AG20443 (cell line): ENCODE results near the gene PUS1.
"Not testable (repeated sequence)": the region's sequence is repeated elsewhere in the genome, so short reads cannot be mapped to it uniquely, and the experiment has no call there.

Source experiments
- DNase-seq: peaks from one replicate; pipeline ENCODE4 v3.0.0; 2012; ENCODE audit warnings: low spot score, mixed read lengths

PUS1 gene

GRCh38 chr12:131928711-131929580 lies at the start of gene PUS1:
TSS of gene PUS1 (plus strand) at chr12:131929276. CDS start at chr12:131929723, 447 bp downstream.
- DNase-seq = peak; percentile 99

- peak; percentile 29 for DNase-seq
Measured at GRCh38 chr12:131882804-131883520, 46.1 kb upstream of the PUS1 start.

DNA sequence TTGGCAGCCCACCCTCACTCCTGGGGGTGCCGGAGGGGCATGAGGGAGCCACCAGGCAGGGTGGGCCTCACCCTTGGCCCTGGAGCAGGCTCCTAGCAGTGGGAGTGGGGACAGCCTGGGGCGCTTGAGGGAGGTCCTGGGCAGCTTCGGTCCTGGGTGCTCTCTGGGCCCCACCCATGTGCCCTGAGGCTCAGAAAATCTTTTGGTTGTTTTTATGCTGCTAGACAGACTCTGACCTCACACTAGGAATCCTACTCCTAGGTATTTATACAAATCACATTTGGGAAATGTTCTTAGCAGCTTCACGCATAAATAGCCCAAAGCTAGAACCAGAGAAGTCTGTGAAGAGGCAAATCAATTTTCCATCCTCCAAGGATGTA lies 45.6 kb upstream of the PUS1 start:
- DNase-seq = no peak

DNA sequence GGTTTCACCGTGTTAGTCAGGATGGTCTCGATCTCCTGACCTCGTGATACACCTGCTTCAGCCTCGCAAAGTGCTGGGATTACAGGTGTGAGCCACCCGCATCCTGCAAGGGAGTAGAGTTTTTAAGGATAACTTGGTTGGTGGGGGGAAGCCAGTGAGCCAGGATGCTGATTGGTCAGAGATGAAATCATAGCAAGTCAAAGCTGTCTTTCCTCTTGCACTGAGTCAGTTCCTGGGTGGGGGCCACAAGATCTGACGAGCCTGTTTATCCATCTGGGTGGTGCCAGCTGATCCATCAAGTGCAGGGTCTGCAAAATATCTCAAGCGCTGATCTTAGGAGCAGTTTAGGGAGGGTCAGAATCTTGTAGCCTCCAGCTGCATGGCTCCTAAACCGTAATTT lies 44.0 kb upstream of the PUS1 start:
- not testable (repeated sequence) for DNase-seq

DNA sequence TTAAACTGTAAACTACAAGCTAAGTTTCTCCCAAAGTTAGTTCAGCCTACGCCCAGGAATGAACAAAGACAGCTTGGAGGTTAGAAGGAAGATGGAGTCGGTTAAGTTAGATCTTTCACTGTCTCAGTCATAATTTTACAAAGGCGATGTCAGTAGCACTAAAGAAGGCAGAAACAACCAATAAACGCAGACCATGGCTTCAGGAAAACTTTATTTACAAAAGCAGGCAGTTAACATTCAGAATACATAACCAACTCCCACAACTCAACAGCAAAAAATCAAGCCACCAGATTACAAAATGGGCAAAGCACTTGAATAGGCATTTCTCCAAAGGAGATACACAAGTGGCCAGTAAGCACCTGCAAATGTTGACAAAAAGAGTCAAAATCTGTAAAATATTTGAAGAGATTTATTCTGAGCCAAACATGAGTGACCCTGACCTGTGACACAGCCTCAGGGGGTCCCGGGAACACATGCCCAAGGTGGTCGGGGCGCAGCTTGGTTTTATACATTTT lies 43.5 kb upstream of the PUS1 start:
- no peak for DNase-seq

- DNase-seq = not testable (repeated sequence)
Measured at GRCh38 chr12:131891722-131892121, 37.4 kb upstream of the PUS1 start.

DNA sequence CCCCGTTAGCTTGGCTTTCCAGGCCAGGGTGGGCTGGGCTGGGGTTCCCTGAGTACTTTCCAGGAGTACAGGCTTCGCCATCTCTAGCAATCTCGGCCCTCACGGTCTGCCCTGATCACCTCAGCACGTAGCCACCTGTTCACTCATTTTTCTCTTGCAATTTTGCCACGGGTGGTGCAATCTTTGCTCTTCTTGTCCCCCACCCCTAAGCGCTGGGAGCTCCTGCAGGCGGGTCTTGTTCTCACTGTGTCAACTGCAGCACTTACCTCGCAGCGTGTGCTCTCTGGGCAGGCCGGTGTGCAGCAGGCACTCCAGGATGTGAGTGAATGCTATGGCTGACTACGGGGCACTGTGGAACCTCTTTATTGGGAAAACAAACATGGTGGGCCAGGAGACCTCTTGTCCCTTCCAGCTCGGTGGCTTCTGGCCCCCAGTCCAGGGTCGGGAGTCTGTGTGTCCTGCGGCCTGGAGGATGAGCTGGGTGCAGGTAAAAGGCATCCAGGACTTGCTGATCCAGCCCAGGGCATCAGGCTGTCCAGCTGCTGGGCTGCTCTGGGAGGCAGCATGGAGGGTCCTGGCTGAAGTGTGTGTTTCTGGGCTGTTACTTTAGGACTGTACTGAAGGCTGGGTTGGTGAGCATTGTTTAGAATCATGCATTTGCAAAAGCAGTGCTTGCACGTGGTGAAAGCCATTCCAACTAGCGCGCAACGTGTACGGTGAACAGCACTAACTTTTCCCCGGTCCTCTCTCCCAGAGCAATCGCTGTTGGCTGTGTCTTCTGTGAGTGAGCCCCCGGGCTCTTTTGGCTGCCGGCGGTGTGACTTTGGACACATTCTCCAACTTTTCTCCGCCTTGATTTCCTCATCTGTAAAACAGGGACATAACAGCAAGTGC lies 36.1 kb upstream of the PUS1 start:
- peak; percentile 4 for DNase-seq

- no peak for DNase-seq
Measured at GRCh38 chr12:131893605-131894312, 35.3 kb upstream of the PUS1 start.

- peak; percentile 100 for DNase-seq
Measured at GRCh38 chr12:131894313-131894860, 34.7 kb upstream of the PUS1 start, which contains the start of gene ULK1. TSS of gene ULK1 (plus strand) at chr12:131894622. CDS start at chr12:131895002, 380 bp downstream.

DNA sequence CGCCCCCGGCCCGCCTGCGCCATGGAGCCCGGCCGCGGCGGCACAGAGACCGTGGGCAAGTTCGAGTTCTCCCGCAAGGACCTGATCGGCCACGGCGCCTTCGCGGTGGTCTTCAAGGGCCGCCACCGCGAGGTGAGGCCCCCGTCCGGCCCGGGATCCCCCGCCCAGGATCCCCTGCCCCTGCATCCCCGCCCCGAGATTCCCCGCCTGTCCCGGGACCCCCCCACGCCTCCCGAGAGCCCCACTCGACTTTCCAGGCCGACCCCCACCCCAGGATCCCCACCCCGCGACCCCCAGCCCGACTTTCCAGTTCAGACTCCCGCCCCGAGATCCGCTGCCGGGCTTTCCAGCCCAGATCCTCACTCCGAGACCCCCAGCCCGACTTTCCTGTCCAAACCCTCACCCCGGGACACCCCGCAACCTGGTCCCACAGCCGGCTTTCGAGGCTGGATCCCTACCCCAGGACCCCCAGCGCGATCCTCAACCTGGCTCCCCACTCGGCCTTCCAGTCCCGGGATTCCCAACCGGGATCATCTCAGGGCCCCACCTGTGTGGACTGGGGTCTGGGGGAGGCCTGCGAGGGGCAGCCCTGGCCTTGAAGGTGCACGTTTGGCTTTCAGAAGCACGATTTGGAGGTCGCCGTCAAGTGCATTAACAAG lies 34.0 kb upstream of the PUS1 start:
- peak; percentile 7 for DNase-seq

- no peak for DNase-seq
Measured at GRCh38 chr12:131895640-131896079, 33.4 kb upstream of the PUS1 start.

- DNase-seq = peak; percentile 92
Measured at GRCh38 chr12:131896080-131896810, 32.8 kb upstream of the PUS1 start.

DNA sequence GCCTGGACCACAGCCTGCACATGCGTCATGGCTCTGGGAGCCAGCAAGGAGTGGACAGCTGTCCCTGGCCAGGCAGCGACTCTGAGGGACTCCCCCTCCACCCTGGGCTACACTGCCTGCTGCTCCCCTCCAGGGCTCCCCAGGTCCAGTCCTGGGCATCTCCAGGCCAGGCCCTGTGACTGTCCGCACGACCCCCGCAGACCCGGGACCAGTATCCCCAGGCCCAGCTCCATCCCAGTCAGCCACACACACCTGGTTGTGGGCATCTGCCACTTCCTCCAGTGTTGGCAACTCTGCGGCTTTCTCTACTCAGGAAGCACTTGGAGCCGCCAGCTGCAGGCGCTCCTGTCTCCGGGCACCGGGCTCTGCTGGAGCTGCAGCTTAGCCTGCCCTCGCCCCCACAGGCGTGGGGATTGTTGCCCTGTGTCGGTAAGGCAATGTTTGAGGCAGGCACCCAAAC lies 32.2 kb upstream of the PUS1 start:
- DNase-seq = peak; percentile 96

- no peak for DNase-seq
Measured at GRCh38 chr12:131897276-131897675, 31.8 kb upstream of the PUS1 start.

GRCh38 chr12:131897875-131898274 lies 31.2 kb upstream of the PUS1 start:
- no peak for DNase-seq

GRCh38 chr12:131900397-131900796 lies 28.7 kb upstream of the PUS1 start:
- no peak for DNase-seq

DNA sequence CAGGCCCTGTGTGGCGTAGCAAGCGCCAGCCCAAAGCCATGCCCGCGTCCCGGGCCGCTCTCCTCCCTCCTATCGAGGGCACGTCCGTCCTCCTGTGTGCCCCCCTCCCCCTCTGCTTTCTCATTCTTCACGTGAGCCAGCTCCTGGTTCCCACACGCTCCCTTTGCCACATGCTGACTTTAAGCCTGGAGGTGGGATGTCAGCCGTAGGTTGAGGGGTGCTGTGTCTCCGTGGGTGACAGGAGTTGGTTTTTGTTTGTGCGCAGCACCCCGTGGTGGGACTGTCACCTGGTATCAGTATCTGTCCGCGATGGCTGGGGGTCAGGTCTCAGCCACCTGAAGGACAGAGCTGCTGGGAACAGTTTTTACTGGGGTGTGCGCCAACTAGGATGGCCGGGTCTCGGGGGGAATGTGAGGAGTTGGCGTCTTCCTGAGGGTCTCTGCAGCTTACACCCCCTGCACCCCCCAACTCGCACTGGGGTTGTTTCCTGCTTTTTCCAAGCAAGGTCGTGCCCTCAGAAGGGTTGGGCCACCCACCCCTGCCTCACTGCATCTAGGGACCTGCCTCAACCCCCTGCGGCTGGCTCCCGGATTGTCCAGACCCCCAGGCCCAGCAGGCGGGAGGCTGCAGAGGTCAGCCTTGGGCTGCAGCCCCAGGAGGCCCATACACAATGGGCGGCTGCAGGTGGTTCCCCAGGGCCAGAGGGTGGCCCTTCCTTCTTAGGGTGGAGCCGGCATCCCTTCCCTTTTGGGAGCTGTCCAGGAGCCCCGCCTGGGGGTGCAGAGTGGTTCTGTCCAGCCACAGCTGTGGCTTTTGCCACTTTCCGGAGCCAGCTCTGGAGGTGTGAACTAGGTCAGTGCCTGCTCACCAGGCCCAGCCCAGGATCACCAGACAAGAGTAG lies 27.4 kb upstream of the PUS1 start:
- DNase-seq = no peak
